ENCODE data around the gene CDK2AP2. TPM values are rescaled to one million over a fixed set of nuclear protein-coding genes. Genes with fewer than 3 reads are reported as not detected.

CDK2AP2 gene
- polyA plus RNA-seq, 1 of the 3 experiments (the other 2 are of a cell fraction) = 47.9 TPM

- H3K9me3 ChIP-seq = no peaks in the 10 kb centered on the region
- H3K27ac ChIP-seq (ENCODE audit: low read depth in 2 of 2, low read length in 1 of 2) = no peak overlapping the region
- H3K4me3 ChIP-seq (ENCODE audit: low read depth in 2 of 2, low read length in 1 of 2) = no peak overlapping the region
- WGBS (ENCODE audit: low lambda C conversion rate) = 87% methylated on average over 13 of the region's 24 CpGs
- H3K79me2 ChIP-seq (ENCODE audit: insufficient read depth) = no peaks in the 10 kb centered on the region
- no peaks in the 10 kb centered on the region for H3K4me1 ChIP-seq (ENCODE audit: control insufficient read depth in 1 of 2, insufficient read depth in 2 of 2, low read depth in 1 of 2, low read length in 1 of 2)
- TF ChIP-seq TAF1 (IDR thresholded peaks at IDR 0.05; ENCODE audit: borderline replicate concordance, low read depth, low read length) (no peak), GATA2 (CRISPR knock-in tag; IDR thresholded peaks at IDR 0.05) (no peak), JUND (IDR thresholded peaks at IDR 0.05) (no peak), YY1 (IDR thresholded peaks at IDR 0.05; ENCODE audit: low read depth) (no peak), PBX3 (IDR thresholded peaks at IDR 0.05) (no peak), FOSL2 (IDR thresholded peaks at IDR 0.05; ENCODE audit: borderline replicate concordance, low read depth) (no peak), MXI1 (IDR thresholded peaks at IDR 0.05; ENCODE audit: low read depth, low read length) (no peak), TEAD4 (IDR thresholded peaks at IDR 0.05; ENCODE audit: borderline replicate concordance, insufficient read depth) (no peak), FOXJ3 (CRISPR knock-in tag; IDR thresholded peaks at IDR 0.05) (no peak), ELF1 (IDR thresholded peaks at IDR 0.05) (no peak), CTCF (IDR thresholded peaks at IDR 0.05) (no peak), RAD21 (IDR thresholded peaks at IDR 0.05; ENCODE audit: low read length) (no peak), REST (IDR thresholded peaks at IDR 0.05; ENCODE audit: low read depth, low read length) (no peak), ZBTB33 (IDR thresholded peaks at IDR 0.05; ENCODE audit: borderline replicate concordance, low read depth) (no peak)
- DNase-seq = no peak
- H3K9ac ChIP-seq = no peak overlapping the region
- no peak overlapping the region for H2AFZ ChIP-seq (ENCODE audit: low read depth)
- no peaks in the 10 kb centered on the region for H4K20me1 ChIP-seq (ENCODE audit: insufficient read depth)
- H3K4me2 ChIP-seq = no peak overlapping the region
- no peaks in the 10 kb centered on the region for H3K27me3 ChIP-seq (ENCODE audit: insufficient read depth)
- no peaks in the 10 kb centered on the region for H3K9me2 ChIP-seq
- peaks cover 0 to 49% of the 10 kb centered on the region in 2 experiments for H3K36me3 ChIP-seq (replicated peaks in 1 of 2; ENCODE audit: control insufficient read depth in 1 of 2, insufficient read depth in 2 of 2, low read length in 1 of 2)
- CTCF ChIA-PET = no interaction called here
- POLR2A ChIA-PET = interaction anchor here (1.1 kb wide), 1 partner anchor 8 kb away, joined by 5 read pairs; no protein-coding TSS in a partner anchor
- peaks cover 6% of the 10 kb centered on the region for H3F3A ChIP-seq (replicated peaks; ENCODE audit: insufficient read depth)
Observed at GRCh38 chr11:67491276-67492068, 16.5 kb downstream of the CDK2AP2 start.
